LNCaP clone FGC (cell line): ENCODE data around the gene RFX6.

Experiments used
- DNase-seq: peaks from one replicate; pipeline ENCODE4 v3.0.0-alpha.2; 2011; ENCODE audit warnings: low read depth
- H3K4me3 ChIP-seq: 2 replicates; pipeline ENCODE4 v1.5.1; 2011; ENCODE audit warnings: mild to moderate bottlenecking, low read depth, low read length, control low read depth
- CTCF ChIP-seq: IDR thresholded peaks from 2 replicates; pipeline ENCODE4 v1.5.1; 2012; ENCODE audit warnings: mild to moderate bottlenecking; ENCODE audit not compliant: control insufficient read depth, insufficient read depth; ENCODE audit errors: extremely low read depth

The RFX6 gene

GRCh38 chr6:116966675-116967576, 89.9 kb downstream of the RFX6 start:
- no peak for DNase-seq
- TF ChIP-seq CTCF = no peak
- no peak overlapping the region for H3K4me3 ChIP-seq

- no peak for DNase-seq
- H3K4me3 ChIP-seq = no peak overlapping the region
- TF ChIP-seq CTCF = peak; percentile 75
Observed at GRCh38 chr6:116969211-116969863, 92.3 kb downstream of the RFX6 start.

GRCh38 chr6:116971959-116972358, 94.9 kb downstream of the RFX6 start:
- TF ChIP-seq CTCF = peak; percentile 66
- peak; percentile 44 for DNase-seq

GRCh38 chr6:116973976-116974375, 96.9 kb downstream of the RFX6 start:
- no peak overlapping the region for H3K4me3 ChIP-seq
- no peak for DNase-seq
- TF ChIP-seq CTCF = no peak

More at GRCh38 chr6:116971959-116972358, 94.9 kb downstream of the RFX6 start:
- H3K4me3 ChIP-seq = no peak overlapping the region

GRCh38 chr6:116974526-116975316, 97.7 kb downstream of the RFX6 start:
- no peak overlapping the region for H3K4me3 ChIP-seq
- TF ChIP-seq CTCF = no peak
- no peak for DNase-seq

- DNase-seq = no peak
- no peak overlapping the region for H3K4me3 ChIP-seq
- no peak for TF ChIP-seq CTCF
Observed at GRCh38 chr6:116975600-116975999, 98.6 kb downstream of the RFX6 start.
